Thyroid gland (tissue), 4 donors: ENCODE data around the gene KRTAP16-1. TPM values are rescaled to one million over a fixed set of nuclear protein-coding genes. Genes with fewer than 3 reads are reported as not detected.
"Not testable (repeated sequence)": the region's sequence is repeated elsewhere in the genome, so short reads cannot be mapped to it uniquely, and the experiment has no call there.

Source experiments
- DNase-seq, 2 donors: peaks; one replicate each; pipeline ENCODE4 v3.0.0-alpha.2; 2019
- H3K27ac ChIP-seq, 3 donors: fragments of 200-600 bp; sonication (generic); 1 replicate in 2 of 3; 2 replicates in 1 of 3; pipeline ENCODE4 v1.5.1; 2016 to 2019; ENCODE audit warnings: mild to moderate bottlenecking in 1 of 3, moderate library complexity in 1 of 3
- H3K27me3 ChIP-seq: fragments of 200-600 bp; sonication (generic); one replicate; pipeline ENCODE4 v1.5.1; 2019
- H3K36me3 ChIP-seq, 2 donors: fragments of 200-600 bp; sonication (generic); one replicate each; pipeline ENCODE4 v1.5.1; 2016 to 2019
- H3K4me1 ChIP-seq, 2 donors: fragments of 200-600 bp; sonication (generic); one replicate each; pipeline ENCODE4 v1.5.1; 2017 to 2019
- H3K4me3 ChIP-seq, 3 donors: fragments of 200-600 bp; sonication (generic); replicated peaks in 1 of 3; 1 replicate in 2 of 3; 2 replicates in 1 of 3; pipeline ENCODE4 v1.5.1; 2016; ENCODE audit warnings: mild to moderate bottlenecking in 1 of 3
- H3K9me3 ChIP-seq: fragments of 200-600 bp; sonication (generic); one replicate; pipeline ENCODE4 v1.5.1; 2017
- CTCF ChIP-seq, 6 experiments: fragments of 200-600 bp in 3 of 6; fragments of 450-650 bp in 3 of 6; sonication (generic) in 3 of 6; IDR thresholded peaks; one replicate each; pipeline ENCODE4 v1.5.1; 2016 to 2019; ENCODE audit warnings: antibody characterized with exemption in 6 of 6, mild to moderate bottlenecking in 2 of 6, inconsistent platforms in 1 of 6, moderate library complexity in 1 of 6
- POLR2A ChIP-seq, 2 donors: fragments of 450-650 bp; IDR thresholded peaks; one replicate each; pipeline ENCODE4 v1.6.1; 2017; ENCODE audit warnings: antibody characterized with exemption in 2 of 2, mild to moderate bottlenecking in 2 of 2, moderate library complexity in 1 of 2
- WGBS, 2 donors: methylation state at CpG; one replicate each; pipeline ENCODE4 v1.1.5; 2017; 5-methylcytosine and 5-hydroxymethylcytosine counted together
- intact Hi-C: fragments of 100-400 bp; cut with DNase I; formaldehyde crosslinking; loops from one replicate; pipeline ENCODE4 v1.15.1; 2023
- total RNA-seq, 4 donors: library from RNA; depleted of rRNA; stranded (reverse); fragments of >200 nt; gene quantifications; one replicate each; pipeline ENCODE4 v1.2.3, GENCODE V29; 2016

KRTAP16-1 gene
- not detected for total RNA-seq

GRCh38 chr17:41308918-41309359 lies at the start of gene KRTAP16-1:
Gene KRTAP16-1, minus strand, starts transcription at chr17:41309309. Its CDS starts 56 bp downstream, at chr17:41309253.
- 71 to 81% methylated on average over 4 to 6 of the region's 7 CpGs for WGBS, 2 donors
- intact Hi-C loops = no loop called here
- H3K4me3 ChIP-seq = no peak within 1 kb of the TSS
- no peaks in the 10 kb centered on the region for H3K27me3 ChIP-seq
- no peak within 1 kb of the TSS for H3K27ac ChIP-seq
- TF ChIP-seq POLR2A (IDR thresholded peaks at IDR 0.05) (no peak), CTCF (IDR thresholded peaks at IDR 0.05) (no peak)
- H3K4me1 ChIP-seq = peaks cover 0 to 18% of the 10 kb centered on the region in 2 donors
- H3K36me3 ChIP-seq = no peaks in the 10 kb centered on the region
- no peak for DNase-seq
- H3K9me3 ChIP-seq = no peaks in the 10 kb centered on the region

GRCh38 chr17:41354536-41354935 lies 45.4 kb upstream of the KRTAP16-1 start:
- WGBS, 2 donors = 95 to 96% methylated on average over 4 of the region's 4 CpGs
- no peaks in the 10 kb centered on the region for H3K27me3 ChIP-seq
- no peak for DNase-seq
- TF ChIP-seq CTCF (IDR thresholded peaks at IDR 0.05) (no peak), POLR2A (IDR thresholded peaks at IDR 0.05) (no peak)
- intact Hi-C loops = no loop called here
- no peaks in the 10 kb centered on the region for H3K9me3 ChIP-seq
- H3K36me3 ChIP-seq = no peaks in the 10 kb centered on the region
- no peak overlapping the region for H3K4me3 ChIP-seq
- no peaks in the 10 kb centered on the region for H3K4me1 ChIP-seq
- H3K27ac ChIP-seq = no peak overlapping the region

- intact Hi-C loops = no loop called here
- Histone ChIP-seq H3K27ac (no peak overlapping the region), H3K36me3 (no peaks in the 10 kb centered on the region), H3K4me1 (no peaks in the 10 kb centered on the region), H3K27me3 (no peaks in the 10 kb centered on the region), H3K9me3 (no peaks in the 10 kb centered on the region), H3K4me3 (no peak overlapping the region)
- DNase-seq = no peak
- TF ChIP-seq POLR2A (IDR thresholded peaks at IDR 0.05) (no peak), CTCF (IDR thresholded peaks at IDR 0.05) (no peak)
- WGBS, 2 donors = 76 to 79% methylated on average over 7 of the region's 7 CpGs
Measured at GRCh38 chr17:41352597-41353366, 43.7 kb upstream of the KRTAP16-1 start.

GRCh38 chr17:41351177-41351576 lies 42.1 kb upstream of the KRTAP16-1 start:
- TF ChIP-seq POLR2A (IDR thresholded peaks at IDR 0.05) (no peak), CTCF (IDR thresholded peaks at IDR 0.05) (no peak)
- no peak overlapping the region for H3K4me3 ChIP-seq
- DNase-seq = no peak
- no peaks in the 10 kb centered on the region for H3K36me3 ChIP-seq
- H3K9me3 ChIP-seq = no peaks in the 10 kb centered on the region
- H3K4me1 ChIP-seq = no peaks in the 10 kb centered on the region
- intact Hi-C loops = no loop called here
- WGBS, 2 donors = 88 to 93% methylated on average over 2 of the region's 2 CpGs
- H3K27me3 ChIP-seq = no peaks in the 10 kb centered on the region
- H3K27ac ChIP-seq = no peak overlapping the region

- intact Hi-C loops, H3K4me3 ChIP-seq, H3K27me3 ChIP-seq, H3K27ac ChIP-seq, H3K9me3 ChIP-seq, H3K4me1 ChIP-seq, H3K36me3 ChIP-seq, DNase-seq: not testable (repeated sequence)
- 84 to 94% methylated on average over 16 of the region's 16 CpGs for WGBS, 2 donors
Measured at GRCh38 chr17:41350381-41350878, 41.3 kb upstream of the KRTAP16-1 start, which contains the start of gene KRT33A. Gene KRT33A, minus strand, starts transcription at chr17:41350828. Its CDS starts 61 bp downstream, at chr17:41350767.
